Suppressor macrophage treated with lipopolysaccharide for 1 hour (primary cell): Measurements from ENCODE around the gene PRB4.

Experiments
- DNase-seq, 3 donors: peaks; one replicate each; pipeline ENCODE4 v3.0.0-alpha.2; 2020 to 2022

The PRB4 gene

DNA sequence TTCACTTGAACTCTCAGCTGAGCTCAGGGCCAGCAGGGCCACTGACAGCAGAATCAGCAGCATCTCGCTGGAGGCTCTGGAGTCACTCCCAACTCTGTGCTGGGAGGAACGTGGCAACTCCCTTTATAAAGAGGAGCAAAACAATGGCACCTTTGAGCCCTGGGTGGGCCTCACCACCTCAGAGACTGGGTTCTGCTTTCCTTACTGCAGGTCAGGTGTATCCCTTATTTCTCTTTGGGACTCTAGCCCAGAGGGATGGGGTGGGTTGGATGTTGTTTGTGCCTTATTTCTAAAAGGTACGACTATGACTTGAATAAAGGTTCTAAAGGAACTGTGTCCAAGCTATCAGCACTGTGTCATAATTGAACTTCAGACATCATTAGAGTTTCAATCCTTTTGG, at the start of gene PRB4:
PRB4 (minus strand) TSS at position 101 of the 400 bp plus-strand sequence; CDS start at position 63, 38 bp downstream.
- DNase-seq, result no peak

DNA sequence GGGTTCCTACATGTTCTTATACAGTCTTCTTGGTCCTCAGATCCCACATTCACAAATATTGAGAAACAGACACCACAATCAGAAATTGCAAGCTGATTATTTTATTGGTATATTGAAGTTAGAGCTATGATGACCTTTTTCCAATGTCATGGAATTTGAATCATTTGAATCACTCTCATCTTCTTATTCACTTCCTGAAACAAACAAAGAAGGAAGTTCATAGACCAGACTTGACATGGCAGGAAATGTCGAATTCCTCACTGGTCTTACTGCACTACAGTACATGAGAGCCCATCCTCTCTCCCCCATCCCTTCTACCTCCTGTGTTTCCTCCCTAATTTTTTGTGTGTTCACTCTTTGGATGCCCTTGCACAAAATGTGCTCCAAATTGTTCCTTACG, 41.5 kb upstream of the PRB4 start:
- peak in 1 of 3 donors; percentile 29 for DNase-seq

DNA sequence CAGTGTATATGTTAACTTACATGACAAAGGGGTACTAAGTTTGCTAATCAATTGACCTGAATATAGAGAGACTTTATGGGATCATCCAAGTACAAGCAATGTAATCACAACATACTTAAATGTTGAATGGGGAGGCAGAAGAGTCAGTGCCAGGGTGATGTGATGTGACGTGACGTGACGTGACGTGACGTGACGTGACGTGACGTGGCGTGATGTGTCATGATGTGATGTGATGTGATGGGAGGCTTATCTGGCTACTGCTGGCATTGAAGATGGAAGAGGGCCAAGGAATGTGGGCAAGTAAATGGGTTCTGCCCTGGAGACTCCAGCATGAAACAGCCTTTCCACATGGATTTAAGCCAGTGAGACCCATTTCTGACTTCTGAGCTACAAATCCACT, 38.2 kb upstream of the PRB4 start:
- no peak for DNase-seq

DNA sequence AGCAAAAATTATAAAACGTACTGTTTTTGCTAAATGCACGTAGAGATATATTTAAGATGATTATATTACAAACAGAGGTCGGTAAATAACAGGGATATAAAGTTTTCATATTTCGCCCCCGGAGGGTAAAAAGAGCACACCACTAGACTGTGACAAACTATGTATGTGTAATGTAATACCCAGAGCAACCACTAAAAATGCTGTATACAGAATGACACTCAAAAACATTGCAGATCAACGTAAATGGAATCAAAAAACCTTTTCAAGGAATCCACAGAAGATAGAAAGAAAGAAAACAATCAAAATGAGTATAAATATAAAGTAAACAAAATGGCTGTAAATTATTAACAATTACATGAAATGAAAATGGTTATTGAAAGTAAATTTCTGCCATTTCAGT, 37.6 kb upstream of the PRB4 start:
- DNase-seq, result no peak

DNA sequence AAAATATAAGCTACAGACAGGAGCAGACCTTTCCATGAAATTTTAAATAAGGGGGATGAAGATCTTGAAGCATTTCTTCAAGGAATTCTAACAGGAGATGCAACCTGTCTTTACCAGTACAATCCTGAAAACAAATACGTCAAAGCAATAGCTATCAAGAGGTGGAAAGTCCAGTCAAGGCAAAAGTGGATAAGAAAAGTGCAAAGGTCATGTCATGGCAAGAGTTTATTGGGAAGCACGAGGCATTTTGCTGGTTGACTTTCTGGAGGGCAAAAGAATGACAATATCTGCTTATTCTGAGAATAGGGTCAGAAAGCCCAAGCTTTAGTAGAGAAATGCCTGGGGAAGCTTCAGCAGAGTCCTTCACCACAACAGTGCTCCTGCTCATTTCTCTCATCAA, 34.3 kb upstream of the PRB4 start:
- no peak for DNase-seq

DNA sequence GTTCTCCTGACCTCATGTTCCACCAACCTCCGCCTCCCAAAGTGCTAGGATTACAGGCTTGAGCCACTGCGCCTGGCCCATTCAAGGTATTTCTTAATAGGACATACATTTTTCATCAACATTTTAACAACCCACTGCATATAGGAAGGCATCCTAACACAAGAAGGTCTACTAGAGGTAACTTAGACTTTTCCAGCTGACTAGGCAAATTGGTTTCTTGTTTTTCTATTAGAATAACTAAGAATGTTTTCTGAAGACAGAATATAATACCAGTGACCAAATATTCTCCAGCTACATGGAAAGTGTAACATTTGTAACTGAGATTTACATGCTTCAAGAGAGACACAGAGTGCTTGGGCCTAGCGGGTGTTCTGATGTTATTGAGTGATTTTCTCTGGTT, 14.2 kb upstream of the PRB4 start:
- DNase-seq, result no peak

DNA sequence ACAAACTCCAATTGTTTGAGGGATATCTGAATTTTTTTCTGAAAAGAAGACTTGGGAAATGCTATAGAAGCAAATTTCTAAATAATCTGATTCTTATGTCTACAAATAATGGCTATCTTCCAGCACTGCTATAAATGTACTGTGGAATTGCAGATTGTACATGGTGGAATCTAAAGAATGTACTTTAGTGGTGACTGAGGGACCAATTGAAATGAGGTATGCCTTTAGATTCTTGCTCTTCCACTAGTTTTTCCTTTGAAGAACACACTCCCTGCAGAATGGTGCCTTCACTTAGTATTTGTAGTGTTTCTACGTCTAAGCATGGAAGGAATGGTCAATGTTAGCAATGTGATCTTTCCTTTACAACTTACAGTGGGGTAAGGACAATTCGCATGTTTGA, 11.7 kb upstream of the PRB4 start:
- DNase-seq, result no peak

DNA sequence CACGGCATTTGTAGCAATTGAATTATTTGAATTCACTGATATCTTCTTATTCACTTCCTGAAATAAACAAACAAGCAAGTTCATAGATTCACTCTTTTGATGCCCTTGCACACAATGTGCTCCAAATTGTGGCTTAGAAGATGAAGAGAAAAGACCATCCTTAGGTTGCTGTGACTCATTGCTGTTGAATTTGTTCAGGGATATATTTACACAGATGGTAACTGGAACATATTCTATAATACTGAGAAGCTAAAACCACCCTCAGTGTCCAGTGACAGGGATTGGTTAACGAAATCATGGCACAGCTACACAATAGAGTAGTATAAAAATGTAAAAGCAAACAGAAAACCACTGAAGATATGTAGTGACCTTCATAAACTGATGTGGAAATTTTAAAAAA, 3.1 kb downstream of the PRB4 start:
- DNase-seq, result no peak

DNA sequence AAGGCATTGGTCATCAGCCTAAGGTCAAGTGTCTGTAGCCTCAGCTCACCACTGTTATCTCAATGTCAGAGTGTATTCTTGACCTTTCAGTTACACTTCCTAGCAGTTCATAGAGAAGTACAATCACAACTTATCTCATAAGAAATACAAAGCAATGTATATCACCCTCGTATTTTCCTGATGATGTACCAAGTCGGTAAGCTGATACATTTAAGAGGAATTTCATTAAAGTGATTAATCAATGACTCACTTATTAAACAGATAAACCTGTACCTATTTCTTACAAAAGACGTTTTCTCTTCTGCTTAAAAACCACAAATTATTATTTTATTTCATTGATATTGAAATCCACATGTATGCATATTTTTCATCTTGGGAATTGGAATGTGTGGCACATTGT, 36.8 kb downstream of the PRB4 start:
- DNase-seq, result no peak

DNA sequence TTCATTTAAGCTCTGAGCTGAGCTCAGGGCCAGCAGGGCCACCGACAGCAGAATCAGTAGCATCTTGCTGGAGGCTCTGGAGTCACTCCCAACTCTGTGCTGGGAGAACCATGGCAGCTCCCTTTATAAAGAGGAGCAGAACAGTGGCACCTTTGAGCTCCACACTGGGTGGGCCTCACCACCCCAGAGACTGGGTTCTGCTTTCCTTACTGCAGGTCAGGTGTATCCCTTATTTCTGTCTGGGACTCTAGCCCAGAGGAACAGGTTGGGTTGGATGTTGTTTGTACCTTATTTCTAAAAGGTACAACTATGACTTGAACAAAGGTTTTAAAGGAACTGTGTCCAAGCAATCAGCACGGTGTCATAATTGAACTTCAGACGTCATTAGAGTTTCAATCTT, 40.6 kb downstream of the PRB4 start, which contains the start of gene PRB3:
PRB3 (minus strand) TSS at position 101 of the 400 bp plus-strand sequence; CDS start at position 63, 38 bp downstream.
- DNase-seq, result no peak

DNA sequence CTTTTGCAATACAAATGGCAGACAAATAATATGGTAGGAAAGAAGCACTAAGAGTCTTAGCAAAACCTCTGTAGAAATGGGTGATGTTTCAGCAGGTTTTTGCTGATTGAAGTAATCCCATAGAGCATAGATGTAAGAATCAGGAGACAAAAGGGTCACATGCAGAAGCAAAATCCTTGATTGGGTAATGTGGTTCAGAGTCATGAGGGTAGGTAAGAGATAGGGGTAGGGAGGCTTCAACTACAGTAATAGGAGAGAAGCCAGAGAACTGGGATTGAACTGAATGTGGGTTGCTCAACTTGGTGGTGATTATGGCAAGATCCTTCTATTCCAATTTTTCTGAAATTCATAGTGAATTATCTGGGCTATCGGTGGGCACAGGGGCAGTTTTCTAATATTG, 45.7 kb downstream of the PRB4 start:
- DNase-seq, result no peak
